Muscle of back (tissue), 11 donors: ENCODE data around the gene SH3PXD2A. TPM values are rescaled to one million over a fixed set of nuclear protein-coding genes. Genes with fewer than 3 reads are reported as not detected.

ENCODE experiments used
- DNase-seq, 3 donors: peaks; one replicate each; pipeline versions ENCODE4 v3.0.0 to v3.0.0-alpha.2; 2013
- polyA plus RNA-seq, 10 donors: library from polyadenylated mRNA; unstranded; fragments of 120-200 nt; gene quantifications; one replicate each; pipeline ENCODE4 v1.2.1, GENCODE V29; 2013; ENCODE audit not compliant: insufficient read length in 10 of 10

Gene SH3PXD2A
- polyA plus RNA-seq, 10 donors, result 72.3 to 88.0 (median 76.6) TPM

DNA sequence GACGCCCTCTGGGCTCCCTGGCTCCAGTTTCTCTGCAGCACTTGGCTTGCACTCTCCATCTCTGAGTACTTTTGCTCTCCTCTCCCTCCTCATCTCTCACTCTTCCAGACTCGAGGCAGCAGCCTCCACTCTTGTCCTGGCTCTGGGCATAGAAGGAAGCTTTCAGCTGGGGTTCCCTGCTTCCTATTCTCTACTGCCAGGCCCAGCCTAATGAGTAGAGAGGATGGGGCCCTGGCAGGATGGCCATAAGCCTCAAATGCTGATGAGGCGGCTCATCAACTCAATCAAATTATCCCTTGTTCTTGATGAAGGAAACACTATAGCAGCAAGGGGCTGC lies 306.1 kb downstream of the SH3PXD2A start:
- no peak for DNase-seq

DNA sequence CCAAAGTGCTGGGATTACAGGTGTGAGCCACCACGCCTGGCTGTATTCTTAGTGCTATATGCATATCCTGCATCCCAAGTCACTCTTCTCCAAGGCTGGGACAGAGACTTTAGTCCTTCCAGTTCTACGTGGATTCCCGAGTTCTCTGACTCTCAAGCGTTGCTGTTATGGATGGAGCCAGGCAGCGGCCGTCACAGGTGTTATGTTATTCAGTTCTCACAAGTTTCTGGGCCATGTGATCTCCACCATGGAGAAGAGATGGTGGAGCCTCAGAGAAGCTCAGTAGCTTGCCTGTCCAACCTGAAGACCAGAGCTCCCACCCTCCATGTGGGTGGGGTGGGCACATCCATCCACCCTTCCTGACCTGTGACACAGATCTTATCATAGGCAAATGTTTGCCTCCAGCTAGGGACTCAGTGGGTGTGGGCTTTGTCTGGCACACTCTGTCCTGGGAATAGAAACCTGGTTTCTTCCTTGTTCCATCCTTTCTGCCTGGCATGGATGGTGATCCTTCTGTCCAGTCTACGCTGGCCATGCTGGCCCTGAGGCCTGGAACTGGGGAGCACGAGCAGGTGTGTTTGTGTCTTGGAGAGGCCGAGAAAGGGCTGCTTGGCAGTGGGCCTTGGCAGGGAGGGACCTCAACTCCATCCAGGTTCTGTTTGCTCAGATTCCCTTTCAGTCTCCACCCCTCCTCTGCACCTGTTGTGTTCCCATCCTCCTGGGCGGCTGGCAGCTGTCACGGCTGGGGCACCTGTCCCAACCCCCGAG lies 306.6 kb downstream of the SH3PXD2A start:
- DNase-seq, result peak; percentile 52 to 72 (median 55)

DNA sequence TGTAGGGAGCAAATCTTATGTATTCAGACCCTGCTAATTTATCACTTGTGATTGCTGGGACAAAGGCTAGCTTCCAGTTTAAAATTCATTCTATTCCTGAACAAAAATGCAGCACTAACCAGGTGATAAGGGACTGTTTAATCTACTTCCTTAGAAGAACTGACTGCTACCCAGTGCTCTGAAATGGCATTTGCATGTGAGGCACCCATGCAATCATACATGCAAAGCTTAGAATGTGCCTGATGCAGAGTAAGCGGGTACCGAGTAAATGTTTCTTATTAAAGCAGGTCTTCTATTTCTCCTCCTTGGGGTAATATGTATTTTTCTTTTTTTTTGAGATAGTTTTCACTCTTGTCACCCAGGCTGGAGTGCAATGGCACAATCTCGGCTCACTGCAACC lies 307.4 kb downstream of the SH3PXD2A start:
- no peak for DNase-seq

DNA sequence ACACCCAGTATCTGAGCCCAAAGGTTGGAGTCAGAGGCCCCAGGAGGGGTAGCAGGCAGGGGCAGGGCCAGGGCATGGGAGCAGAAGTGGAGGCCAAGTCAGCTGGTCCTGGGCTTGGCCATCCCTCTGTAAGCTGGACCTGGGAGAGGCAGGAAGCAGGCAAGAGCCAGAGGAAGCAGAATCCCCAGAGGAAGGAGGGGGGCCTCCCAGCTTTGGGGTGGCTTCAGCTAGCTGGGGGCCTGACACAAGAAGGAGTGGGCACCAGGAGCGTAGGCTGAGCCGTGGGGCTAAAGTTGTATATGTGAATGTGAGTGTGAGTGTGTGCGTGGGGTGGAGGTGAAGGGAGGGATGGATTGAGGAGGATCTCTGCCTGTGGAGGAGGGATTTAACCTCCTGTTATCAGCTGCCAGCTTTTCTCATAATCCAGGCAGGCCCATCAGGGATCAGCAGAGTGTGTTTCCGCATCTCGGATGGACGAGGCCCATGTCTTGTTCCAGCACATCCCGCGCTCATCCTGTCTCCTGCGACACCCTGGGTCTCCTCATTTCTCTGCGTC lies 307.9 kb downstream of the SH3PXD2A start:
- DNase-seq, result peak in 1 of 3 donors; percentile 56

DNA sequence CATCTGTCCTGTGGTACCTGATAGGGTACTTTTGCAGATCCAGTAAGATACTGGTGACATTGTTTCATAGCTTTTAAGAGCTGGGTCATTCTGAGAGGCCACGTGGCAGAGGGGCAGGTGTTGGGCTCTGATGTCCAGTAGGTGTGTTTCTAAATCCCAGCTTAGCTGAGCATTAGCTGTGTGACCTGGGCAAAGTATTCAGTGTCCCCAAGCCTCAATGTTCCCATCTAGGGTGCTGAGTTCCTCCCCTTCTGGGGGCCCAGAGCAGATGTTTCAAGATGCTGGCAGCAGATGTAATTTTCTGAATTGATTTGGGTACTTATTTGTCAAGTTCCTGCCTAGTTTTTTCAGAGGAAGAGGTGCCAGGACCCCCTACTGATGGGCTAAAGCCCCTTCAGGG lies 309.0 kb downstream of the SH3PXD2A start:
- DNase-seq, result no peak

DNA sequence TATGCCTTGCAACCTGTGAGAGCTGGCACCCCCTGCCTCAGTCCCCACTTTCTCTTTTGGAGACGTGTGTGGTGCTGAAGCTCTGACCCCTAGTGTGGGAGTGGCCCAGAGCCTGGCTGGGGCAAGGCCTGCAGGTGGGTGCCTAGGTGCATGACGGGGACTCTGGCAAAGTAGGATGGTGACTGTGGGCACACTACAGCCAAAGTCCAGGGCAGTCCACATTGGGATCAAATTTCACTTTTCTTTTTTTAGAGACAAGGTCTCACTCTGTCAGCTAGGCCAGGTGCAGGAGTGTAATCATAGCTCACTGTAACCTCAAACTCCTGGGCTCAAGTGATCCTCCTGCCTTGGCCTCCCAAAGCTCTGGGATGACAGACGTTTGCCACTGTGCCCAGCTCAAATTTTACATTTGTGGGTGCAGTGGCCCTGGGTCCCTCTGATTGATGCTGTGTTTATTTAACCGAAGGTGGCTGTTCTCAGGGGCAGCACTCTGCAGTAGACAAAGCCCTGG lies 309.6 kb downstream of the SH3PXD2A start:
- DNase-seq, result no peak

DNA sequence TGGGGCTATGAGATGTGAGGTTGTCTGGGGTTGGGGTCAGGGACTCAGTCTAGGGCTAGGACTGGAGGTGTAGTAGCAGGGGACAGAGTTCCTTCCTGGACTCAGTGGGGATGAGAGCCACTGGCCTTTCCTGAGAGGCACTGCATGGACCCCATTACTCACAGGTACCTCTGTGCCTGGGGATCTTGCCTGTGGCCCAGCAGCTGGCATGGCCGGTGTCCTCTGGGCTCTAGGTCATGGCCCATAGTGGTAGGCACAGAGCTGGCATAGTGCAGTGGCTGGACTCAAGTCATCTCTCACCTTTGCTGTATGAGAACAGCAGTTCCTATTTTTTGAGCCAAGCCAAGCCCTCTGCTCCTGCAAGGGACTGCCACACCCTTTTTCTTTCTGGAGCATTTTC lies 310.0 kb downstream of the SH3PXD2A start:
- DNase-seq, result no peak

DNA sequence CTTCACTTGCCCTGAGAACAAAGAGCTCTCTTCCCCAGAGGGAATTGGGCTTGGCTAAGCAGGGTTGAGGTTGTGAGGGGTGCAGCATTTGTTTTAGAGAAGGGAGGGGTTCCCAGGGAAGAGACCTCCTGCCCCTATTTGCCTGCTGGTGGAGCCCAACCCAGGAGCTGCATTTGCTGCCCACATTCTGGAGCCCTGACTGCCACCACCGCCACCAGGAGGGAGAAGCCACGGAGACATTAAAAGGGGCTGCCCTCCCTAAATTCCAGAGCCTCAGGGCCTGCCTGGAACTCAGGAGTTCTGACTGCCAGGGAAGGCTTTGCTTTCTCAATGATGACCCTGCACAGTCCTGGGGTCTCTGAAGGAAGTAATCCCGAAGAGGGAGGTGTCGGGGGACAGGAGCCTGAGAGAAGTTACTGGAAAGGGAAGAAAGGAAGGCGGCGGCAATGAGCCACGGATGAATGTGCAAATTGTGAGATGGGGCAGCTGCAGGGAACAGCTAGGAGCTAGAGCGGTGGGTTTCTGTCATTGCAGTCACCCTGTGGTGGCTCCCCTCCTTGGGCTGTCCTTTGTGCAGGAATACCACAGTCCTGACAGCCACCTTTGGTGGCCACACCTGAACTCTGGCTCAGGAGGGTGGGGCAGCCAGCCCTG lies 310.6 kb downstream of the SH3PXD2A start:
- DNase-seq, result no peak

Other genes starting within 250 kb of the SH3PXD2A start
- gene STN1, start 62.6 kb upstream of the SH3PXD2A start, polyA plus RNA-seq, result 10 to 100 TPM; 19.0 to 24.5 (median 20.6) TPM
- 10 to 100 TPM; 25.6 to 38.2 (median 30.3) TPM for gene SLK, start 111.6 kb upstream of the SH3PXD2A start, polyA plus RNA-seq
- gene COL17A1, start 230.3 kb upstream of the SH3PXD2A start, polyA plus RNA-seq, result 10 to 100 TPM in 2 of 10 donors, under 1 TPM in 7, not detected in 1; 0.16 to 91.2 (median 0.35) TPM